ENCODE results near the gene MRPS23. TPM values are rescaled to one million over a fixed set of nuclear protein-coding genes. Genes with fewer than 3 reads are reported as not detected.

The MRPS23 gene
- total and polyA plus RNA-seq, 2 of the 13 experiments (the other 11 are each of a cell fraction or from before 2014, with no cell fraction given) = 63.2 to 181 TPM

DNA sequence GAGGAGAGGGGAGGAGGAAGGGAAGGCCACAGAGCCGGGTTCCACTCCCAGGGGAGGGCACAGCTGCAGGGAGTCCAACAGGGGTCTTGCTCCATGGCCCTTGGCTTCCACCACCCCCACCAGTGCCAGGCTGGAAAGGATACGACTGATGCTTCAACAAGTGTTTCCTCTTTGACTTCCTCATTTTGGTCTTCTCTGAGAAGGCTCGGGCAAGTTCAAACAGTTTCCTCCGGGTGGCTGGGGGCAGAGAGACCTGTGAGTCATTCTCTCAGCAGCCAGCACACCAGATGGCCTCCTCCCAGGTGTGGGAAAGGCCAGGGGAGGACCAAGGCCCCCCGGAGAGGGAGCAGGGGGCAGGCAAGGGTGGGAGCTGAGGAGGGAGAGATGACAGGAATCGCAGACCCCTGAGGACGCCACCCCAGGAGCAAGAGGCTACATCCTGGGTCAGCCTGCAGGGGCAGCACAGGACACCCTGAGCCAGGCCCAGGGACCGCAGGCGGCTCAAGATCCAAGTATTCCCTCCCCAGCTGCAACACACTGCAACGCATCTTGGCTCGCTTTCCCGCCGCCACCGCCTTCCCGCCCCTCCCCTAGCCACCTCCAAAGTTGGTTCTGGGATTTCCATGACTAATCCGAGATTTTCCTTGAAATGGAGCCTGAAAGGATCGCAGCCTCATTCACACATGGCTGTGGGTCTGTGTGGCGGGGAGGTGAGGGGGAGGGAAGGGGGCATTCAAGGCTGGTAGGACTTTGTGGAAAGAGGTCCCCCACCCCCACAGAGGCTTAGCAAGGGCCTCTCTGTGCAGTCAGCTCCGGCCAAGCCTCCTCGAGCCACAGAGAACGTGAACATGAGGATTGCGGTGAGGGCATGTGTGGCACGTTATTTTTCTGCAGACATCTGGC is 18.4 kb upstream of the MRPS23 start (continued):
- TF ChIP-seq HOXA9 (CRISPR knock-in tag; IDR thresholded peaks at IDR 0.05; ENCODE audit: borderline replicate concordance) = no peak
- no peak for TF ChIP-seq NR3C1 (CRISPR knock-in tag; IDR thresholded peaks at IDR 0.05)
- TF ChIP-seq ZSCAN25 (CRISPR knock-in tag; IDR thresholded peaks at IDR 0.05) = no peak
- no peak for TF ChIP-seq CCDC6 (CRISPR knock-in tag; IDR thresholded peaks at IDR 0.05)
- TF ChIP-seq FOXC1 (CRISPR knock-in tag; IDR thresholded peaks at IDR 0.05; ENCODE audit: borderline replicate concordance) = no peak
- no peak for TF ChIP-seq ZFP1 (CRISPR knock-in tag; IDR thresholded peaks at IDR 0.05)
- TF ChIP-seq ZNF101 (CRISPR knock-in tag; IDR thresholded peaks at IDR 0.05; ENCODE audit: borderline replicate concordance, low read depth) = no peak
- no peak for TF ChIP-seq KMT2A (CRISPR knock-in tag; IDR thresholded peaks at IDR 0.05)
- TF ChIP-seq ZNF605 (CRISPR knock-in tag; IDR thresholded peaks at IDR 0.05) = no peak
- TF ChIP-seq SIN3A (IDR thresholded peaks at IDR 0.05; ENCODE audit: borderline replicate concordance, low read depth, low read length) = no peak
- peak; percentile 28 for TF ChIP-seq PHF5A (CRISPR knock-in tag; IDR thresholded peaks at IDR 0.05; ENCODE audit: low read depth, unreplicated experiment)
- TF ChIP-seq ZNF713 (CRISPR knock-in tag; IDR thresholded peaks at IDR 0.05) = no peak
- TF ChIP-seq ZNF629 (CRISPR knock-in tag; conservative IDR thresholded peaks at IDR 0.05) = no peak
- TF ChIP-seq ZBTB1 (CRISPR knock-in tag; IDR thresholded peaks at IDR 0.05; ENCODE audit: borderline replicate concordance) = no peak
- no peak for TF ChIP-seq NAIF1 (CRISPR knock-in tag; IDR thresholded peaks at IDR 0.05; ENCODE audit: borderline replicate concordance)
- TF ChIP-seq SMARCC2 (IDR thresholded peaks at IDR 0.05) = no peak
- no peak for TF ChIP-seq ISL2 (CRISPR knock-in tag; IDR thresholded peaks at IDR 0.05)
- no peak; the same call in 1 of the 2 replicates for TF ChIP-seq POLR2AphosphoS5 (IDR thresholded peaks at IDR 0.05; ENCODE audit: low read depth, low read length)
- TF ChIP-seq FOXJ3 (CRISPR knock-in tag; IDR thresholded peaks at IDR 0.05; ENCODE audit: borderline replicate concordance) = no peak
- TF ChIP-seq ZNF431 (CRISPR knock-in tag; IDR thresholded peaks at IDR 0.05; ENCODE audit: borderline replicate concordance, low read depth) = no peak
- no peak for TF ChIP-seq DNMT3B (CRISPR knock-in tag; conservative IDR thresholded peaks at IDR 0.05)
- TF ChIP-seq, protein P1, sequence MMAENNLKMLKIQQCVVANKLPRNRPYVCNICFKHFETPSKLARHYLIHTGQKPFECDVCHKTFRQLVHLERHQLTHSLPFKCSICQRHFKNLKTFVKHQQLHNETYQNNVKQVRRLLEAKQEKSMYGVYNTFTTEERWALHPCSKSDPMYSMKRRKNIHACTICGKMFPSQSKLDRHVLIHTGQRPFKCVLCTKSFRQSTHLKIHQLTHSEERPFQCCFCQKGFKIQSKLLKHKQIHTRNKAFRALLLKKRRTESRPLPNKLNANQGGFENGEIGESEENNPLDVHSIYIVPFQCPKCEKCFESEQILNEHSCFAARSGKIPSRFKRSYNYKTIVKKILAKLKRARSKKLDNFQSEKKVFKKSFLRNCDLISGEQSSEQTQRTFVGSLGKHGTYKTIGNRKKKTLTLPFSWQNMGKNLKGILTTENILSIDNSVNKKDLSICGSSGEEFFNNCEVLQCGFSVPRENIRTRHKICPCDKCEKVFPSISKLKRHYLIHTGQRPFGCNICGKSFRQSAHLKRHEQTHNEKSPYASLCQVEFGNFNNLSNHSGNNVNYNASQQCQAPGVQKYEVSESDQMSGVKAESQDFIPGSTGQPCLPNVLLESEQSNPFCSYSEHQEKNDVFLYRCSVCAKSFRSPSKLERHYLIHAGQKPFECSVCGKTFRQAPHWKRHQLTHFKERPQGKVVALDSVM (CRISPR knock-in tag; IDR thresholded peaks at IDR 0.05) = no peak
- TF ChIP-seq, protein P2, sequence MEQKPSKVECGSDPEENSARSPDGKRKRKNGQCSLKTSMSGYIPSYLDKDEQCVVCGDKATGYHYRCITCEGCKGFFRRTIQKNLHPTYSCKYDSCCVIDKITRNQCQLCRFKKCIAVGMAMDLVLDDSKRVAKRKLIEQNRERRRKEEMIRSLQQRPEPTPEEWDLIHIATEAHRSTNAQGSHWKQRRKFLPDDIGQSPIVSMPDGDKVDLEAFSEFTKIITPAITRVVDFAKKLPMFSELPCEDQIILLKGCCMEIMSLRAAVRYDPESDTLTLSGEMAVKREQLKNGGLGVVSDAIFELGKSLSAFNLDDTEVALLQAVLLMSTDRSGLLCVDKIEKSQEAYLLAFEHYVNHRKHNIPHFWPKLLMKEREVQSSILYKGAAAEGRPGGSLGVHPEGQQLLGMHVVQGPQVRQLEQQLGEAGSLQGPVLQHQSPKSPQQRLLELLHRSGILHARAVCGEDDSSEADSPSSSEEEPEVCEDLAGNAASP (CRISPR knock-in tag; IDR thresholded peaks at IDR 0.05; ENCODE audit: borderline replicate concordance) = no peak
- TF ChIP-seq ZNF136 (CRISPR knock-in tag; IDR thresholded peaks at IDR 0.05; ENCODE audit: low read depth) = no peak
- TF ChIP-seq ZFP90 (CRISPR knock-in tag; IDR thresholded peaks at IDR 0.05; ENCODE audit: borderline replicate concordance) = no peak

Measured in HepG2 (cell line).